ENCODE data around the gene OVOL2.
"Not testable (repeated sequence)": the region's sequence is repeated elsewhere in the genome, so short reads cannot be mapped to it uniquely, and the experiment has no call there.

OVOL2 gene

DNA sequence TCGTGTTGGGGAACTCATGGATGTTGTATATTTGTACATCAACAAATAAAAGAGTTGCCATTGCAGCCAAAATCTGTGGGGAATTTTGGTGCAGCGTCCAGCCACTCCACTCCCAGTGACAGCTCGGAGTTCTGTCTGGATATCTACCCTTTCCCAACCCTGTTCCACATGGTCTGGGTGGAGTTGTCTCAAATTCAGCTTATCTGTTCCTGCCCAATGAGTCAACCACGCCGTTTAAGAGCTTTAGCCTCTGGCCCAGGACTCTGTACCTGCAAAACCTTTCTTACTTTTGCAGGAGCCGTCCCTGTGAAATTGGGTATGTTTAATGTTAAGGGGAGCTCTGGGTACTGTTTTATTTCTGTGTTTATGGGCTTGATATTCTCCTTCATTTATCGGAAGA, 33.9 kb upstream of the OVOL2 start:
- Histone ChIP-seq H2AFZ (ENCODE audit: low read depth, low read length, severe bottlenecking) (no peak overlapping the region), H4K20me1 (ENCODE audit: low read depth, low read length) (no peaks in the 10 kb centered on the region)
- TF ChIP-seq EZH2phosphoT487 (conservative IDR thresholded peaks at IDR 0.05; ENCODE audit: low read length) = no peak
- TF ChIP-seq, protein P1, sequence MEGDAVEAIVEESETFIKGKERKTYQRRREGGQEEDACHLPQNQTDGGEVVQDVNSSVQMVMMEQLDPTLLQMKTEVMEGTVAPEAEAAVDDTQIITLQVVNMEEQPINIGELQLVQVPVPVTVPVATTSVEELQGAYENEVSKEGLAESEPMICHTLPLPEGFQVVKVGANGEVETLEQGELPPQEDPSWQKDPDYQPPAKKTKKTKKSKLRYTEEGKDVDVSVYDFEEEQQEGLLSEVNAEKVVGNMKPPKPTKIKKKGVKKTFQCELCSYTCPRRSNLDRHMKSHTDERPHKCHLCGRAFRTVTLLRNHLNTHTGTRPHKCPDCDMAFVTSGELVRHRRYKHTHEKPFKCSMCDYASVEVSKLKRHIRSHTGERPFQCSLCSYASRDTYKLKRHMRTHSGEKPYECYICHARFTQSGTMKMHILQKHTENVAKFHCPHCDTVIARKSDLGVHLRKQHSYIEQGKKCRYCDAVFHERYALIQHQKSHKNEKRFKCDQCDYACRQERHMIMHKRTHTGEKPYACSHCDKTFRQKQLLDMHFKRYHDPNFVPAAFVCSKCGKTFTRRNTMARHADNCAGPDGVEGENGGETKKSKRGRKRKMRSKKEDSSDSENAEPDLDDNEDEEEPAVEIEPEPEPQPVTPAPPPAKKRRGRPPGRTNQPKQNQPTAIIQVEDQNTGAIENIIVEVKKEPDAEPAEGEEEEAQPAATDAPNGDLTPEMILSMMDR (IDR thresholded peaks at IDR 0.05; ENCODE audit: insufficient read depth, low read length, poor library complexity, severe bottlenecking) = no peak

DNA sequence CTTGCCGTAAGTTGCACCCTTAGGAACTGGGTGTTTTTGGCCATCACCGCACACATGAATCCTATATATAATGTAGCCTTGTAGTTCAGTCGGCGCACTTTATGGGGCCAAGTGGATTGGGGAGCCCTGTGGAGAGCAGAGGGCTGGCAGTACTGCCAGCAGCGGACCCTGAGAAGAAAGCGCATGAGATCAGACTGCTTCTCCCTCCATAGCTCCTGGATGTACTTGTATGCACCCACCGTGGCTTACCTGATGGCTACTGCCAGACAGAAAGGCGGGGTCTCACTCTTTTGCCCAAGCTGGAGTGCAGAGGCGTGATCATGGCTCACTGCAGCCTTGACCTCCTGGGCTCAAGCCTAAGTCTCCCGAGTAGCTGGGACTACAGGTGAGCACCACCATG, 32.8 kb upstream of the OVOL2 start:
- Histone ChIP-seq H3K9ac (ENCODE audit: low read length) (no peak overlapping the region), H3K4me3 (ENCODE audit: insufficient read depth, low read length, poor library complexity, severe bottlenecking) (no peak overlapping the region)
- TF ChIP-seq EZH2phosphoT487 (conservative IDR thresholded peaks at IDR 0.05; ENCODE audit: low read length) = no peak
- TF ChIP-seq, protein P1 (IDR thresholded peaks at IDR 0.05; ENCODE audit: insufficient read depth, low read length, poor library complexity, severe bottlenecking) = no peak

More for the DNA sequence above, 33.9 kb upstream of the OVOL2 start:
- H3K4me2 ChIP-seq (ENCODE audit: low read depth, low read length, poor library complexity, severe bottlenecking) = no peak overlapping the region
- H3K36me3 ChIP-seq (ENCODE audit: low read length) = no peaks in the 10 kb centered on the region
- no peaks in the 10 kb centered on the region for H3K9me3 ChIP-seq (ENCODE audit: insufficient read depth, low read length)
- H3F3A ChIP-seq (ENCODE audit: insufficient read depth) = no peaks in the 10 kb centered on the region
- H3K27me3 ChIP-seq (ENCODE audit: low read length) = no peaks in the 10 kb centered on the region
- H3K9me2 ChIP-seq (replicated peaks; ENCODE audit: insufficient read depth, low read length) = no peaks in the 10 kb centered on the region
- H3K9ac ChIP-seq (ENCODE audit: low read length) = no peak overlapping the region
- no peak overlapping the region for H3K4me3 ChIP-seq (ENCODE audit: insufficient read depth, low read length, poor library complexity, severe bottlenecking)
- H3K79me2 ChIP-seq (ENCODE audit: insufficient read depth, low read length) = no peaks in the 10 kb centered on the region
- H3K27ac ChIP-seq (ENCODE audit: low read depth, low read length) = no peak overlapping the region

DNA sequence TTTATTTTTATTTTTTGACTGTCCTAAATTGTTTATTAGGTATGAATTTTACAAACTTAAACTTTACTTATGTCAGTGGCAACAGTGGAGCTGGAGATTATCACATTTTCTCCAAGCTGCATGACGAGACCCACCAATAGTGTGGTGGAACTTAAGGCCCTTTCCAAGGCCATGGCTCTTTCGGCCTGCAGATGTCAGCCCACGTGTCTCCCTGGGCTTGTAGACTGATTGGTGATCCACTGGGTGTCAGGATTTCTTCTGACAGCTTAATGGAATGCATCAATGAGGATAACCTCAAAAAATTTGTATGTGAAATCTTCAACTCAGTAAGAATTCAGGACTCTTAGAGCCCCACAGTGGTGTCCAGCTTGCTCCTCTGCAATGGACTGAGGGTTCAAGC, 32.3 kb upstream of the OVOL2 start:
- TF ChIP-seq, protein P1 (IDR thresholded peaks at IDR 0.05; ENCODE audit: insufficient read depth, low read length, poor library complexity, severe bottlenecking) = no peak
- TF ChIP-seq EZH2phosphoT487 (conservative IDR thresholded peaks at IDR 0.05; ENCODE audit: low read length) = no peak
- H3K4me3 ChIP-seq (ENCODE audit: insufficient read depth, low read length, poor library complexity, severe bottlenecking) = no peak overlapping the region
- no peaks in the 10 kb centered on the region for H3F3A ChIP-seq (ENCODE audit: insufficient read depth)
- H3K79me2 ChIP-seq (ENCODE audit: insufficient read depth, low read length) = no peaks in the 10 kb centered on the region
- H3K36me3 ChIP-seq (ENCODE audit: low read length) = no peaks in the 10 kb centered on the region
- H3K9me2 ChIP-seq (replicated peaks; ENCODE audit: insufficient read depth, low read length) = no peaks in the 10 kb centered on the region
- no peak overlapping the region for H3K9ac ChIP-seq (ENCODE audit: low read length)
- no peaks in the 10 kb centered on the region for H4K20me1 ChIP-seq (ENCODE audit: low read depth, low read length)
- no peak overlapping the region for H3K27ac ChIP-seq (ENCODE audit: low read depth, low read length)
- no peaks in the 10 kb centered on the region for H3K9me3 ChIP-seq (ENCODE audit: insufficient read depth, low read length)
- no peaks in the 10 kb centered on the region for H3K27me3 ChIP-seq (ENCODE audit: low read length)
- H3K4me2 ChIP-seq (ENCODE audit: low read depth, low read length, poor library complexity, severe bottlenecking) = no peak overlapping the region
- H2AFZ ChIP-seq (ENCODE audit: low read depth, low read length, severe bottlenecking) = no peak overlapping the region

More for the DNA sequence above, 32.8 kb upstream of the OVOL2 start:
- H2AFZ ChIP-seq (ENCODE audit: low read depth, low read length, severe bottlenecking) = no peak overlapping the region
- no peak overlapping the region for H3K4me2 ChIP-seq (ENCODE audit: low read depth, low read length, poor library complexity, severe bottlenecking)
- no peaks in the 10 kb centered on the region for H3F3A ChIP-seq (ENCODE audit: insufficient read depth)
- no peaks in the 10 kb centered on the region for H3K79me2 ChIP-seq (ENCODE audit: insufficient read depth, low read length)
- no peaks in the 10 kb centered on the region for H3K36me3 ChIP-seq (ENCODE audit: low read length)
- no peaks in the 10 kb centered on the region for H4K20me1 ChIP-seq (ENCODE audit: low read depth, low read length)
- H3K9me3 ChIP-seq (ENCODE audit: insufficient read depth, low read length) = no peaks in the 10 kb centered on the region
- H3K27ac ChIP-seq (ENCODE audit: low read depth, low read length) = no peak overlapping the region
- no peaks in the 10 kb centered on the region for H3K27me3 ChIP-seq (ENCODE audit: low read length)
- H3K9me2 ChIP-seq (replicated peaks; ENCODE audit: insufficient read depth, low read length) = no peaks in the 10 kb centered on the region

DNA sequence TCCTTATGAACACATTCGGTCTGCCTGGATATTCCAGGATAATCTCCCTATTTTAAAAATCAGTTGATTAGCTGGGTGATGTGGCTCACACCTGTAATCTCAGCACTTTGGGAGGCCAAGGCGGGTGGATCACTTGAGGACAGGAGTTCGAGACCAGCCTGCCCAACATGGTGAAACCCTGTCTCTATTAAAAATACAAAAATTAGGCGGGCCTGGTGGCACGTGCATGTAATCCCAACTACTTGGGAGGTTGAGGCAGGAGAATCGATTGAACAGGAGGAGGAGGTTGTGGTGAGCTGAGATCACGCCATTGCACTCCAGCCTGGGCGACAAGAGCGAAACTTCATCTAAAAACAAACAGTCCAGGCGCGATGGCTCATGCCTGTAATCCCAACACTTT, 31.1 kb upstream of the OVOL2 start:
- not testable (repeated sequence) for H3K4me2 ChIP-seq (ENCODE audit: low read depth, low read length, poor library complexity, severe bottlenecking); H3K9ac ChIP-seq (ENCODE audit: low read length); H2AFZ ChIP-seq (ENCODE audit: low read depth, low read length, severe bottlenecking); H3K27me3 ChIP-seq (ENCODE audit: low read length); H3K79me2 ChIP-seq (ENCODE audit: insufficient read depth, low read length); H3K4me3 ChIP-seq (ENCODE audit: insufficient read depth, low read length, poor library complexity, severe bottlenecking); H3K36me3 ChIP-seq (ENCODE audit: low read length); H3K9me3 ChIP-seq (ENCODE audit: insufficient read depth, low read length); H4K20me1 ChIP-seq (ENCODE audit: low read depth, low read length); H3F3A ChIP-seq (ENCODE audit: insufficient read depth); H3K9me2 ChIP-seq (replicated peaks; ENCODE audit: insufficient read depth, low read length); H3K27ac ChIP-seq (ENCODE audit: low read depth, low read length)

DNA sequence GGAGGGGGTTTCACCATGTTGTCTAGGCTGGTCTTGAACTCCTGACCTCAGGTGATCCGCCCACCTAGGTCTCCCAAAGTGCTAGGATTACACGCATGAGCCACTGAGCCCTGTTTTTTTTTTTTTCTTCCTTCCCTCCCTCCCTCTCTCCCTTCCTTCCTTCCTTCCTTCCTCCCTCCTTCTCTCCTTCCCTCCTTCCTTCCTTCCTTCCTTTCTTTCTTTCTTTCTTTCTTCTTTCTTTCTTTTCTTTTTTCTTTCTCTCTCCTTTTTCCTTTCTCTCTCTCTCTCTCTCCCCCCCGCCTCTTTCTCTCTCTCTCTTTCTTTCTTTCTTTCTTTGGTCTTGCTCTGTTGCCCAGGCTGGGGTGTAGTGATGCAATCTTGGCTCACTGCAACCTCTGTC, 30.6 kb upstream of the OVOL2 start:
- not testable (repeated sequence) for H2AFZ ChIP-seq (ENCODE audit: low read depth, low read length, severe bottlenecking); H3K36me3 ChIP-seq (ENCODE audit: low read length); H3K9me3 ChIP-seq (ENCODE audit: insufficient read depth, low read length); H3K79me2 ChIP-seq (ENCODE audit: insufficient read depth, low read length); H3K27me3 ChIP-seq (ENCODE audit: low read length); H3K4me3 ChIP-seq (ENCODE audit: insufficient read depth, low read length, poor library complexity, severe bottlenecking); H3F3A ChIP-seq (ENCODE audit: insufficient read depth); H3K9ac ChIP-seq (ENCODE audit: low read length); H3K9me2 ChIP-seq (replicated peaks; ENCODE audit: insufficient read depth, low read length); H4K20me1 ChIP-seq (ENCODE audit: low read depth, low read length); H3K4me2 ChIP-seq (ENCODE audit: low read depth, low read length, poor library complexity, severe bottlenecking); H3K27ac ChIP-seq (ENCODE audit: low read depth, low read length)

Data from SU-DHL-6 (cell line).